CD4-positive, alpha-beta T cell (primary cell): Measurements from ENCODE around the gene ARHGEF2. TPM values are rescaled to one million over a fixed set of nuclear protein-coding genes. Genes with fewer than 3 reads are reported as not detected.

Experiments used
- ATAC-seq: fragments of 200-7000 bp; cut with Tn5 transposase; one replicate; pipeline ENCODE4 v1.10.0; 2022; ENCODE audit warnings: mild to moderate bottlenecking; ENCODE audit not compliant: poor library complexity
- CTCF ChIA-PET: fragments of 350-600 bp; sonication (Branson Sonifier 250); formaldehyde crosslinking; loops from one replicate; lab custom pipeline; 2021; ENCODE audit warnings: antibody characterized with exemption, inconsistent platforms; lab: Charles Lee
- POLR2A ChIA-PET: fragments of 350-600 bp; sonication (Branson Sonifier 250); formaldehyde crosslinking; loops from one replicate; lab custom pipeline; 2021; ENCODE audit warnings: antibody characterized with exemption, inconsistent platforms; lab: Charles Lee
- DNase-seq, 14 experiments: peaks; one replicate each; pipeline ENCODE4 v3.0.0-alpha.2; 2013 to 2020; ENCODE audit warnings: mixed read lengths in 2 of 14
- H3K27ac ChIP-seq, 2 donors: one replicate each; pipeline versions ENCODE4 v1.5.1 to v1.7.0; 2013; ENCODE audit warnings: low read length in 2 of 2, low read depth in 1 of 2, mild to moderate bottlenecking in 1 of 2
- H3K27me3 ChIP-seq, 2 experiments: 1 replicate in 1 of 2; 2 replicates in 1 of 2; pipeline versions ENCODE4 v1.6.1 to v1.7.0; 2013; ENCODE audit warnings: low read length in 2 of 2, control low read depth in 1 of 2, mild to moderate bottlenecking in 1 of 2, moderate library complexity in 1 of 2; ENCODE audit not compliant: insufficient read depth in 2 of 2, control insufficient read depth in 1 of 2
- H3K36me3 ChIP-seq: one replicate; pipeline ENCODE4 v1.6.1; 2013; ENCODE audit warnings: low read length, control low read depth; ENCODE audit not compliant: insufficient read depth
- H3K4me1 ChIP-seq: one replicate; pipeline ENCODE4 v1.6.1; 2013; ENCODE audit warnings: low read length, control low read depth; ENCODE audit not compliant: insufficient read depth
- H3K4me3 ChIP-seq: one replicate; pipeline ENCODE4 v1.5.1; 2013; ENCODE audit warnings: mild to moderate bottlenecking, low read length, moderate library complexity
- H3K9me3 ChIP-seq, 2 experiments: 1 replicate in 1 of 2; 2 replicates in 1 of 2; pipeline versions ENCODE4 v1.6.1 to v1.7.0; 2013; ENCODE audit warnings: low read length in 2 of 2, mild to moderate bottlenecking in 2 of 2, control low read depth in 1 of 2, moderate library complexity in 1 of 2; ENCODE audit not compliant: control insufficient read depth in 1 of 2, insufficient read depth in 1 of 2
- H3K27ac Mint-ChIP-seq: one replicate; pipeline ENCODE4 v1.8.0; 2020; ENCODE audit warnings: mixed read lengths
- H3K27me3 Mint-ChIP-seq: one replicate; pipeline ENCODE4 v1.8.0; 2021; ENCODE audit warnings: mixed read lengths
- H3K36me3 Mint-ChIP-seq: one replicate; pipeline ENCODE4 v1.8.0; 2021; ENCODE audit warnings: low read depth, mixed read lengths
- H3K4me1 Mint-ChIP-seq: one replicate; pipeline ENCODE4 v1.8.0; 2021; ENCODE audit warnings: low read depth, mixed read lengths
- H3K4me3 Mint-ChIP-seq: one replicate; pipeline ENCODE4 v1.8.0; 2020; ENCODE audit warnings: mild to moderate bottlenecking, mixed read lengths
- H3K9me3 Mint-ChIP-seq: one replicate; pipeline ENCODE4 v1.8.0; 2020; ENCODE audit warnings: mixed read lengths
- CTCF ChIP-seq: fragments of 200-600 bp; IDR thresholded peaks from one replicate; pipeline ENCODE4 v1.8.0; 2022; ENCODE audit warnings: antibody characterized with exemption, mild to moderate bottlenecking
- intact Hi-C, 2 experiments: fragments of 100-400 bp; cut with DNase I in 1 of 2; cut with micrococcal nuclease in 1 of 2; formaldehyde crosslinking; loops; one replicate each; pipeline versions ENCODE4 v1.15.1 to v1.9.0; 2023 to 2025; cut with DNase I, micrococcal nuclease
- total RNA-seq, 174 experiments: library from RNA in 2 of 174; stranded (reverse) in 2 of 174; gene quantifications; one replicate each; pipeline ENCODE4 v1.2.3 and lab custom pipeline; 2021 to 2026

The ARHGEF2 gene
- total RNA-seq, 2 experiments from 2014 or later: 54.8 to 62.4 TPM

GRCh38 chr1:155934936-155935590, 43.3 kb downstream of the ARHGEF2 start:
- intact Hi-C loops: loop anchor here (1.0 to 5.0 kb wide), 8 partner anchors 11 to 348 kb away; partner anchors contain the start of genes UBQLN4 (in 2 of the 2), GON4L (in 1 of the 2), LAMTOR2 (in 1 of the 2) and RIT1 (in 1 of the 2)
- TF ChIP-seq CTCF: no peak
- no peak overlapping the region for H3K4me3 Mint-ChIP-seq
- peaks cover 36% of the 10 kb centered on the region for H3K4me1 Mint-ChIP-seq
- H3K9me3 Mint-ChIP-seq: no peaks in the 10 kb centered on the region
- ATAC-seq (no peak), DNase-seq (no peak)
- peak overlapping the region; percentile 82 for H3K4me3 ChIP-seq
- peaks cover 26% of the 10 kb centered on the region for H3K36me3 Mint-ChIP-seq
- H3K27ac Mint-ChIP-seq: no peak overlapping the region
- H3K4me1 ChIP-seq: peaks cover 49% of the 10 kb centered on the region
- ChIA-PET CTCF (interaction anchor here (1.1 to 3.2 kb wide), 8 partner anchors 11 to 131 kb away, joined by 3 to 10 read pairs (median 6); partner anchors contain the start of gene ARHGEF2), POLR2A (interaction anchor here (0.7 to 6.0 kb wide), 16 partner anchors 8 to 914 kb away, joined by 3 to 92 read pairs (median 4); partner anchors contain the start of genes ARHGEF2, FDPS, PMF1 and SSR2)
- H3K9me3 ChIP-seq: no peaks in the 10 kb centered on the region
- peak overlapping the region; percentile 62 to 81 for H3K27ac ChIP-seq
- peaks cover 36% of the 10 kb centered on the region for H3K36me3 ChIP-seq
- H3K27me3 ChIP-seq: no peaks in the 10 kb centered on the region
- H3K27me3 Mint-ChIP-seq: no peaks in the 10 kb centered on the region

- no peaks in the 10 kb centered on the region for H3K27me3 ChIP-seq
- Mint-ChIP-seq H3K4me3 (no peak within 1 kb of the TSS), H3K36me3 (peaks cover 33% of the 10 kb centered on the region), H3K27ac (no peak within 1 kb of the TSS), H3K9me3 (no peaks in the 10 kb centered on the region), H3K27me3 (no peaks in the 10 kb centered on the region), H3K4me1 (peaks cover 38% of the 10 kb centered on the region)
- intact Hi-C loops: loop anchor here (1.0 to 5.0 kb wide), 8 partner anchors 12 to 348 kb away; partner anchors contain the start of genes UBQLN4 (in 2 of the 2), GON4L (in 1 of the 2), LAMTOR2 (in 1 of the 2) and RIT1 (in 1 of the 2)
- peak within 1 kb of the TSS; percentile 86 to 95 for H3K27ac ChIP-seq
- peaks cover 43% of the 10 kb centered on the region for H3K36me3 ChIP-seq
- POLR2A ChIA-PET: interaction anchor here (0.6 to 6.0 kb wide), 24 partner anchors 9 to 915 kb away, joined by 3 to 92 read pairs (median 4); partner anchors contain the start of genes ARHGEF2, FDPS, GON4L and PMF1
- ATAC-seq (peak; percentile 93), DNase-seq (peak; percentile 88 to 99 (median 93))
- H3K9me3 ChIP-seq: no peaks in the 10 kb centered on the region
- CTCF ChIA-PET: interaction anchor here (0.9 to 3.2 kb wide), 10 partner anchors 11 to 132 kb away, joined by 3 to 10 read pairs (median 5); partner anchors contain the start of gene ARHGEF2
- TF ChIP-seq CTCF: no peak
- peaks cover 42% of the 10 kb centered on the region for H3K4me1 ChIP-seq
- peak within 1 kb of the TSS; percentile 82 for H3K4me3 ChIP-seq
Observed at GRCh38 chr1:155934097-155934935, 44.0 kb downstream of the ARHGEF2 start, which contains the start of gene KHDC4. Gene KHDC4, minus strand, starts transcription at chr1:155934413. Its CDS starts 40 bp downstream, at chr1:155934373.
